Upper lobe of left lung (tissue), 4 donors: Measurements from ENCODE around the gene EVI2A.
A peak's percentile ranks its signal among the peaks of the same experiment; 100 is the strongest.

Experiments used
- CTCF ChIP-seq, 6 experiments: fragments of 450-650 bp in 4 of 6; fragments of 200-600 bp in 2 of 6; sonication (generic) in 2 of 6; IDR thresholded peaks; one replicate each; pipeline ENCODE4 v1.5.1; 2016 to 2019; ENCODE audit warnings: antibody characterized with exemption in 6 of 6
- EP300 ChIP-seq, 4 donors: sonication (generic); formaldehyde crosslinking; IDR thresholded peaks; one replicate each; pipeline ENCODE4 v1.5.1; 2017; ENCODE audit warnings: antibody characterized with exemption in 4 of 4, control low read depth in 2 of 4
- POLR2A ChIP-seq, 4 donors: fragments of 450-650 bp; IDR thresholded peaks; one replicate each; pipeline ENCODE4 v1.5.1; 2016 to 2017; ENCODE audit warnings: antibody characterized with exemption in 4 of 4, mild to moderate bottlenecking in 2 of 4
- POLR2AphosphoS5 ChIP-seq, 2 donors: sonication (generic); formaldehyde crosslinking; IDR thresholded peaks; one replicate each; pipeline ENCODE4 v1.5.1; 2017; ENCODE audit warnings: antibody characterized with exemption in 2 of 2

GRCh38 chr17:31274252-31274651, 47.2 kb downstream of the EVI2A start:
- TF ChIP-seq POLR2A (IDR thresholded peaks at IDR 0.05) (no peak), CTCF (IDR thresholded peaks at IDR 0.05) (no peak), POLR2AphosphoS5 (IDR thresholded peaks at IDR 0.05) (peak in 1 of 2 donors; percentile 28), EP300 (IDR thresholded peaks at IDR 0.05) (peak in 1 of 4 donors; percentile 13)
